GM18511 (cell line): Measurements from ENCODE around the gene NTRK1.

Source experiments
- ATAC-seq: cut with Tn5 transposase; IDR thresholded peaks from one replicate; pipeline ENCODE4 v1.9.1; 2021; ENCODE audit warnings: mild to moderate bottlenecking, moderate library complexity; ENCODE audit not compliant: unreplicated experiment

The NTRK1 gene

GRCh38 chr1:156895455-156895812 is 34.8 kb downstream of the NTRK1 start:
- ATAC-seq = no peak

- ATAC-seq = no peak
Measured at GRCh38 chr1:156895927-156896326, 35.3 kb downstream of the NTRK1 start.

GRCh38 chr1:156896490-156897033 is 35.9 kb downstream of the NTRK1 start:
- no peak for ATAC-seq

- no peak for ATAC-seq
Measured at GRCh38 chr1:156897078-156897825, 36.6 kb downstream of the NTRK1 start.

GRCh38 chr1:156898161-156898566 is 37.5 kb downstream of the NTRK1 start:
- ATAC-seq = no peak

GRCh38 chr1:156898971-156899664 is 38.5 kb downstream of the NTRK1 start:
- ATAC-seq = no peak

GRCh38 chr1:156899956-156900718 is 39.5 kb downstream of the NTRK1 start:
- no peak for ATAC-seq

- ATAC-seq = no peak
Measured at GRCh38 chr1:156900896-156901589, 40.4 kb downstream of the NTRK1 start.

- ATAC-seq = no peak
Measured at GRCh38 chr1:156901590-156901900, 40.9 kb downstream of the NTRK1 start.

GRCh38 chr1:156901966-156902915 is 41.6 kb downstream of the NTRK1 start:
- no peak for ATAC-seq

- ATAC-seq = no peak
Measured at GRCh38 chr1:156903328-156904091, 42.8 kb downstream of the NTRK1 start.

GRCh38 chr1:156904187-156904959 is 43.7 kb downstream of the NTRK1 start:
- ATAC-seq = no peak

- ATAC-seq = no peak
Measured at GRCh38 chr1:156905176-156905575, 44.5 kb downstream of the NTRK1 start.

- no peak for ATAC-seq
Measured at GRCh38 chr1:156905651-156906050, 45.0 kb downstream of the NTRK1 start.

GRCh38 chr1:156906206-156906906 is 45.7 kb downstream of the NTRK1 start:
- no peak for ATAC-seq

GRCh38 chr1:156908541-156908940 is 47.9 kb downstream of the NTRK1 start:
- no peak for ATAC-seq

GRCh38 chr1:156908955-156909354 is 48.3 kb downstream of the NTRK1 start:
- ATAC-seq = no peak

- ATAC-seq = no peak
Measured at GRCh38 chr1:156909671-156910070, 49.0 kb downstream of the NTRK1 start.
